Right renal pelvis (tissue), 4 donors: ENCODE measurements around the gene NUB1. TPM values are rescaled to one million over a fixed set of nuclear protein-coding genes. Genes with fewer than 3 reads are reported as not detected.
A peak's percentile ranks its signal among the peaks of the same experiment; 100 is the strongest.

Experiments used
- DNase-seq, 4 donors: peaks; one replicate each; pipeline ENCODE4 v3.0.0-alpha.2; 2013; ENCODE audit warnings: low read depth in 4 of 4, low spot score in 3 of 4, missing footprints in 1 of 4
- polyA plus RNA-seq, 4 donors: library from polyadenylated mRNA; unstranded; fragments of 120-200 nt; gene quantifications; one replicate each; pipeline ENCODE4 v1.2.1, GENCODE V29; 2013; ENCODE audit not compliant: insufficient read length in 4 of 4

NUB1 gene
- polyA plus RNA-seq, 4 donors, result 70.4 to 94.1 (median 91.9) TPM

- DNase-seq, result no peak
Observed at GRCh38 chr7:151399906-151400305, 58.3 kb downstream of the NUB1 start.

GRCh38 chr7:151400626-151401315, 59.2 kb downstream of the NUB1 start:
- DNase-seq, result no peak

- no peak for DNase-seq
Observed at GRCh38 chr7:151402029-151402835, 60.6 kb downstream of the NUB1 start.

DNA sequence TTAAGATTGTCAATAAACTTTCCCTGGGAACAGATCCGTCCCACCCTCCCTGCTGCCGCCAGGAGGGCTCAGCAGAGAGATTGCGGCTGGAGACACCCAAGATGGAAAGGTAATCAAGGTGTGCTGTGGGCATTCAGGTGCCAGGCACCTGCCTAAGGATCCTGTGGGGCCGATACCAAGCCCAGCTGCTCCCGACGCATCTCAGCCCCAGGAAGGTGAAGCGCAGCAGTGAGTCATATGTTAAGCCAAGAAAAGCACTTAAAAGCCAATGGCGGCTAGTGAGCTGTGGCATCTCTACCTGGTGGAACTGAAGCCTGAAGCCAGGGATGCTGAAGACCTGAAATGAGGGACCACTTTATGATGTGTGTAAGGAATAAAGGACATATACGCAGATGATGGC, 62.2 kb downstream of the NUB1 start:
- no peak for DNase-seq

GRCh38 chr7:151404216-151405011, 62.8 kb downstream of the NUB1 start:
- no peak for DNase-seq

GRCh38 chr7:151405056-151405455, 63.4 kb downstream of the NUB1 start:
- DNase-seq, result no peak

DNA sequence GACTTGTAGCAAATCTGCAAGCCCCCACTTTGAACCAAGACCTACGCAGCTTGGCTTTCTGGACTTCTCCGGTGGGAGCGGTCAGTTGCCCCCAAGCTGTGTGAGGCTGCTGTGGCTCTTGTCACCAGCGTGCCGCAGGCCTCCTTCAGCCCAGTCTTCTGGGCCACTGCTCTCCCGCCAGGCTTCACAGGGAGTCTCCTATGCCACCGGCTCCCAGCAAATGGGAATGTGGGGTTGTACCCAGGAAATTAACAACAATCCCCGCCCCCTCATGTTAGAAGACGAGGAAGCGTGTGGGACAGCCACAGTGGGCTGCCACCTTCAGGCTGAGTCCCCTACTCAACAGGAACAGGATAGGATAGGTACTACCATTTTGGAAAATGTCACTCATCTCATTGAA, 64.0 kb downstream of the NUB1 start:
- no peak for DNase-seq

GRCh38 chr7:151406051-151406875, 64.7 kb downstream of the NUB1 start:
- no peak for DNase-seq

- DNase-seq, result no peak
Observed at GRCh38 chr7:151406886-151407583, 65.4 kb downstream of the NUB1 start.

- no peak for DNase-seq
Observed at GRCh38 chr7:151408498-151408838, 66.9 kb downstream of the NUB1 start.

GRCh38 chr7:151408839-151409666, 67.4 kb downstream of the NUB1 start:
- DNase-seq, result peak in 2 of 4 donors; percentile 41 to 46

DNA sequence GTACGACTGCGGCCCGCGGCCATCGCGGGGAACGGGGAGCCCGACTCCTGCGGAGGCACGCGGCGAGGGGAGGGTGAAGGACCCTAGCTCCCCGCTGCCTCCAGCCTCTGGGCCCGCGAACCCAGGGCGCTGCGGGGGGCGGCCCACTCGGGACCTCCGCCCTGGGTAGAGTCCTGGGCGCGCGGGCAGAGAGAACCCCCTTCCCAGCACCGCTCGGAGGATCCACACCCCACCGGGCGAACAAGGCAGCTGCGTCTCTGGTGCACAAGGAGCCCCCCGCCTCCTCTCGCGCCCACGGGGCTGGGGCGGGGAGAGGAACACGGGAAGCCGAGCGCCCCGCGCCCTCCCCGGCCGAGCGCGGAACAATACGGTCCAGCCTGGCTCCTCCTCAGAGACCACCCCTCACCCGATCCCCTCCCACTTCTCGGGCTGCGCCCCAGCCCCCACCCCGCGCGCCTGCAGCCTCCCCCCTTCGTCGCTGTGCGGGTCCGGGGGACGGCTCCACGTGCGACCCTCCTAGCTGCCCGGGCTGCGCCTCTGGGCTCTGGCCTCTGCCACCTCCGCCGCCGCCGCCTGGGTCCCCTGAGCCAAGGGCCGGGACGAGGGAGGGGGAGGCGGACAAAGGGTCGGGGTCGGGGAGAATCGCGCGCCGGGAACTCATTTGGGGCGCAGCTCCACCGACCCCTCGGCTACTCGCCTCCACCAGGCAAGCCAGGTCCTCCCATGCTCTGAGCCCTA, 68.2 kb downstream of the NUB1 start, which contains the start of gene WDR86:
Gene WDR86 (minus strand): TSS at position 372 of the 738 bp plus-strand sequence. CDS start 449 bp downstream, outside the sequence.
- peak in 2 of 4 donors; percentile 57 to 66 for DNase-seq

GRCh38 chr7:151410405-151411390, 69.1 kb downstream of the NUB1 start:
- peak in 2 of 4 donors; percentile 50 to 55 for DNase-seq

DNA sequence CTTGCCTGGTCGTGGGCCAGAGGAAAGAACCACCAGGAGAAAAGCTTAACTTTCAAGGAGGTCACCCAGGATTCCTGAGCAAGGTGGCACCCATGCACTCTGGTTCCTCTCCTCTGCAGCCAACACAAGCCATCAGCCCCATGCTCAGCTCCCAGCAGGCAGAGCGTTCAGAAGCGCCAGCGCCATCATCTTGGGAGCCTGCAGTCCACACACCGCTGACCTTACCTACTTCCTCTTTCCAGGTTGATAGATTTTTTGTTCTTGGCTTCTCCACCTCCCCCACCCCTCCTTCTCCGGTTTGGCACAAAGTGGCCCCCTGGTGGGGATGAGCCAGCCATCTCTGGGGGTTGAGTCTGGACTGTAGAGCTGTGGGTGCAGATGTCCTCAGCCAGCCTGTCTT, 69.9 kb downstream of the NUB1 start:
- no peak for DNase-seq

DNA sequence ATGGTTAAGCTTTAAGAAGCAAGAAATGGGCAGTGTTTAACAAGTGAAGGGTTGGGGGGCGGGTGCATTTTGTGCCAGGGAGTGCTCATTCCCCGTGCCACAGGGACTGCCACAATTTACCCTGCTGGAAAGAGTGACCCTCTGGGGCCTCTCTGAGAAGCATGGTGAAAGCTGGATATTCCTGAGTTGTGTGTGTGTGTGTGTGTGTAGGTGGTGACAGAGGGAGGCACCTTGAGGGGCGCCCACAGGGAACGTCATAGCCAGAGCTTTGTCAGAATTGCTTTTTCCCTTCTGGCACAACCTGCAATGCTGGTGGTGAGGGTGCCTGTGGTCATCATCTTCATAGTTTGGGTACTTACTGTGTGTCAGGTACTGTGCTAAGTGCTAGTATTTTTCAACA, 70.7 kb downstream of the NUB1 start:
- DNase-seq, result no peak

- DNase-seq, result no peak
Observed at GRCh38 chr7:151413241-151413640, 71.6 kb downstream of the NUB1 start.
